H7 (cell line): ENCODE results near the gene PITPNM3. TPM values are rescaled to one million over a fixed set of nuclear protein-coding genes. Genes with fewer than 3 reads are reported as not detected.

Experiments used
- DNase-seq: peaks from one replicate; pipeline ENCODE4 v3.0.0; 2012
- H3K27me3 ChIP-seq: 2 replicates; pipeline ENCODE4 v1.6.0; 2011; ENCODE audit warnings: mild to moderate bottlenecking, low read length; ENCODE audit not compliant: control insufficient read depth, insufficient read depth
- H3K36me3 ChIP-seq: replicated peaks from 2 replicates; pipeline ENCODE4 v1.5.1; 2011; ENCODE audit warnings: low read length; ENCODE audit not compliant: control insufficient read depth, insufficient read depth
- H3K4me3 ChIP-seq: 2 replicates; pipeline ENCODE4 v1.5.1; 2011; ENCODE audit warnings: low read depth, mild to moderate bottlenecking, control low read depth, low read length, moderate library complexity; ENCODE audit not compliant: insufficient read depth
- total RNA-seq: library from RNA; depleted of rRNA; stranded (reverse); fragments of >200 nt; shearing (Covaris generic); gene quantifications from 2 replicates; pipeline ENCODE4 v1.2.3, GENCODE V29; 2014

The PITPNM3 gene
- total RNA-seq, 1 experiment from 2014 or later, result 0.97 TPM

GRCh38 chr17:6460531-6461161, 95.7 kb downstream of the PITPNM3 start:
- Histone ChIP-seq H3K27me3 (no peaks in the 10 kb centered on the region; the same call in 1 of the 2 replicates), H3K36me3 (no peaks in the 10 kb centered on the region), H3K4me3 (no peak overlapping the region)
- DNase-seq, result no peak

DNA sequence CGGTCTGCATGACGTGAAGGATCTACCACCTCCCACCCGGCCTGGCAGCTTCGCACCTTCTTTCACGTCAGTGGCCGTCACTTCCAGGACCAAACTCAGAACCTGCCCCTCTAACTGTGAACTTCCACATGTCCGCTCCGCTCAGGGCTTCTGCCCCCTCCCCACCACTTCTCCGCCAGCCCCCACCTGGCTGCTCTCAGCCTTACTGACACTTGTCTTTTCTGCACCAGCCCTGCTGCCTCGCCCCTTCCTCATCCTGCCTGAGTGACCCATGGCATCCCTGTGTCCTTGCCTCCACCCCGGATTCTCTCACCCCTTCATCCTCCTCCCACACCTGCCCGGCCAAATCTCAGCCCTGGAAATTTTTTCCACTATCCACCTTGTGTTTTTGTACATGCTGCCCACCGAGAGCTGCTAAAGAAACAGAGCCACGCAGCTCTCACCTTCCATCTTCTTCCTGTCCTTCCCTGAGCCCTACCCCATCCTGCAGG, 97.8 kb downstream of the PITPNM3 start:
- H3K4me3 ChIP-seq, result no peak overlapping the region
- H3K36me3 ChIP-seq, result no peaks in the 10 kb centered on the region
- peaks cover 9% of the 10 kb centered on the region; the same call in 1 of the 2 replicates for H3K27me3 ChIP-seq
- no peak for DNase-seq

GRCh38 chr17:6457688-6458459, 98.5 kb downstream of the PITPNM3 start:
- H3K36me3 ChIP-seq, result no peaks in the 10 kb centered on the region
- no peak for DNase-seq
- peaks cover 9% of the 10 kb centered on the region; the same call in 1 of the 2 replicates for H3K27me3 ChIP-seq
- H3K4me3 ChIP-seq, result no peak overlapping the region

- H3K4me3 ChIP-seq, result no peak overlapping the region
- H3K36me3 ChIP-seq, result no peaks in the 10 kb centered on the region
- DNase-seq, result no peak
- H3K27me3 ChIP-seq, result peaks cover 9% of the 10 kb centered on the region; the same call in 1 of the 2 replicates
Observed at GRCh38 chr17:6456914-6457687, 99.3 kb downstream of the PITPNM3 start.

DNA sequence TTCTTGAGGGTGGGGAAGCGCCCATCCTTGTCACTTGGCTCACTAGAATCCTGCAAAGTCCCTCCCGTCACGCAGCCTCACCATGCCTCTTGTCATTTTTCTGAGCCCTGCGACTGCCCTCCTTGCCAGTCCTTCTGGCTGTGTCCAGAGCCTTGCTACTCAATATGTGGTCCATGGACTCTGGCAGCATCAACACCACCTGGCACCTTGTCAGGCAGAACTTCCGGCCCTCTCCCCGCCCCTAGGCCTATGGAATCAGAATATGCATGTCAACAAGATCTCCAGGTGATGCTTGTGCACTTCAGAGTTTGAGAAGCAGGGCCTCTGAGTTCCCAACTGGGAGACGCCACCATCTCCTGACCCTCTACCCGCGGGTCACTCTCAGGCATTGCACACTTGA, 100.0 kb downstream of the PITPNM3 start:
- Histone ChIP-seq H3K36me3 (no peaks in the 10 kb centered on the region), H3K27me3 (peaks cover 9% of the 10 kb centered on the region; the same call in 1 of the 2 replicates), H3K4me3 (no peak overlapping the region)
- DNase-seq, result no peak

GRCh38 chr17:6455321-6455705, 101.0 kb downstream of the PITPNM3 start:
- H3K36me3 ChIP-seq, result peaks cover 2% of the 10 kb centered on the region; the same call in 1 of the 2 replicates
- H3K4me3 ChIP-seq, result peak overlapping the region; percentile 63
- H3K27me3 ChIP-seq, result peaks cover 9% of the 10 kb centered on the region; the same call in 1 of the 2 replicates
- DNase-seq, result peak; percentile 89

- H3K4me3 ChIP-seq, result peak overlapping the region; percentile 63
- peaks cover 9% of the 10 kb centered on the region; the same call in 1 of the 2 replicates for H3K27me3 ChIP-seq
- H3K36me3 ChIP-seq, result peaks cover 4% of the 10 kb centered on the region
- peak; percentile 83 for DNase-seq
Observed at GRCh38 chr17:6454495-6455320, 101.6 kb downstream of the PITPNM3 start.

DNA sequence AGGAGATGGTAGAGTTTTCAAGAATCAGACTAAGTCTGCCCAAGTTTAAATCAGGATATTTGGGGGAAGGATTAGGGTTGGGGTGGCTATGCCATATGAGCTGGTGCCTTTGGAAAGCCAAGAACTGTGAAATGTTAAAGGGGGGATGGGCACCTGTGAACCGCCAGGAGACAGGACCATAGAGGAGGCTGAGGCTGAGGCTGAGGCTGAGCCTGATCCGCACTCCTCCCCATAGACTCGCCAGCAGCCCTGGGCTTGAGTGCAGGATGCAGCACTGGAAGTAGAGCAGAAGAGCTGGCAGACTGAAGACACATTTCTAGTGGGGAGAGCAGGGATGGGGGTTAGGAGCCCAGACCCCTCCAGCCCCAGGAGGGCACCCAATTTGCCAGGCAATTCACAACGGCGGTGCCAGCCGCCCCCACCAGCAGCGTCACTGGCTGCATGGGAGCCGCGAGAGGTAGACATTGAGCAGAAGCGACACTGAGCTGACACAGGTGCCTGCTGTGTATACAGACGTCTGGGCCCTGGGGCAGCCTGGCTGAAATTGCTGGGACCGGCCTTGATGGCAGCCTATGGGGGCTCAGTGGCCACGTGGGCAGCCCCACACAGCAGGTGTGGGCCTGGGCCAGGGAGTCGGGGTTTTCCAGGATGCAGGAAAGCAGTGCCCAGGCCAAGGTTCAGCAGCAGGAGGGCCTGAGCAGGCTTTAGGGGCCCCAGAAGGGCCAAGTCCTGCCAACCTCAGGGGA, 102.9 kb downstream of the PITPNM3 start:
- no peak for DNase-seq
- peaks cover 9% of the 10 kb centered on the region; the same call in 1 of the 2 replicates for H3K27me3 ChIP-seq
- H3K36me3 ChIP-seq, result peaks cover 14% of the 10 kb centered on the region
- H3K4me3 ChIP-seq, result no peak overlapping the region

- Histone ChIP-seq H3K4me3 (no peak overlapping the region), H3K36me3 (peaks cover 17% of the 10 kb centered on the region), H3K27me3 (peaks cover 9% of the 10 kb centered on the region; the same call in 1 of the 2 replicates)
- DNase-seq, result no peak
Observed at GRCh38 chr17:6452471-6453266, 103.7 kb downstream of the PITPNM3 start.

- Histone ChIP-seq H3K27me3 (peaks cover 9% of the 10 kb centered on the region; the same call in 1 of the 2 replicates), H3K36me3 (peaks cover 23% of the 10 kb centered on the region), H3K4me3 (no peak overlapping the region)
- DNase-seq, result peak; percentile 60
Observed at GRCh38 chr17:6450926-6451832, 105.2 kb downstream of the PITPNM3 start.

GRCh38 chr17:6449307-6449706, 107.0 kb downstream of the PITPNM3 start:
- peaks cover 32% of the 10 kb centered on the region for H3K36me3 ChIP-seq
- no peak overlapping the region for H3K4me3 ChIP-seq
- no peaks in the 10 kb centered on the region for H3K27me3 ChIP-seq
- no peak for DNase-seq

DNA sequence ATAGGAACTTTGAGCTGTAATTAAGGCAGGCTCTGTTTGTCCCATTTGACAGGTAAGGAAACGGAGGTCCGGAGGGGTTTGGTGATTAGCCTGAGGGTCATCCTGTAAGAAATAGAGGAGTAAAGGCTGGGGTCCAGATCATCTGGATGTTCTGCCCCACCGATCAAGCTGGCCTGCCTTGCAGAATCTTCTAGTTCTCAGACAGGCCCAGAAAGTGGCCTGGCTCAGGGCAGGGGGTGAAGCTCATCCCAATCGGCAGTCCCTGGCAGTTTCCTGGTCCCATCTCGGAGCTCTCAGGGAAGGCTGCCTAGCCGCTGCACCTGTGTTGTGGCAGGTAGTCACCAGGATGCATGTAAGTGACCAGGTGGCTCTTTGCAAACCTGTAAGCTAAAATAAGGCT, 107.9 kb downstream of the PITPNM3 start:
- no peak for DNase-seq
- peaks cover 32% of the 10 kb centered on the region for H3K36me3 ChIP-seq
- no peak overlapping the region for H3K4me3 ChIP-seq
- H3K27me3 ChIP-seq, result no peaks in the 10 kb centered on the region
